Astrocyte (in vitro differentiated cells and primary cell): ENCODE data around the gene KIF3B. TPM values are rescaled to one million over a fixed set of nuclear protein-coding genes. Genes with fewer than 3 reads are reported as not detected.
"Not testable (repeated sequence)": the region's sequence is repeated elsewhere in the genome, so short reads cannot be mapped to it uniquely, and the experiment has no call there.

Experiments used
- DNase-seq: peaks from one replicate; pipeline ENCODE4 v3.0.0-alpha.2; 2010; ENCODE audit warnings: low read depth
- FAIRE-seq: peaks from 2 replicates; lab custom pipeline; 2011; peaks lifted over from hg19 to GRCh38; lab: Jason Lieb, UNC
- H2AFZ ChIP-seq: 2 replicates; pipeline ENCODE4 v1.6.0; 2012; ENCODE audit warnings: low read depth, low read length, inconsistent platforms
- H3K27ac ChIP-seq: 2 replicates; pipeline ENCODE4 v1.5.1; 2011; ENCODE audit warnings: low read depth, low read length, inconsistent platforms
- H3K27me3 ChIP-seq: 2 replicates; pipeline ENCODE4 v1.6.0; 2011; ENCODE audit warnings: low read length, inconsistent platforms; ENCODE audit not compliant: insufficient read depth
- H3K36me3 ChIP-seq: 2 replicates; pipeline ENCODE4 v1.5.1; 2011; ENCODE audit warnings: low read length, inconsistent platforms; ENCODE audit not compliant: insufficient read depth
- H3K4me1 ChIP-seq: 2 replicates; pipeline ENCODE4 v1.5.1; 2011; ENCODE audit warnings: low read length, inconsistent platforms; ENCODE audit not compliant: insufficient read depth
- H3K4me2 ChIP-seq: 2 replicates; pipeline ENCODE4 v1.6.0; 2012; ENCODE audit warnings: low read length, inconsistent platforms
- H3K4me3 ChIP-seq: 2 replicates; pipeline ENCODE4 v1.5.1; 2011; ENCODE audit warnings: low read depth, mild to moderate bottlenecking, low read length, inconsistent platforms; ENCODE audit not compliant: insufficient read depth
- H3K79me2 ChIP-seq: 2 replicates; pipeline ENCODE4 v1.6.0; 2012; ENCODE audit warnings: mild to moderate bottlenecking, low read length, inconsistent platforms; ENCODE audit not compliant: insufficient read depth
- H3K9ac ChIP-seq: 2 replicates; pipeline ENCODE4 v1.6.0; 2012; ENCODE audit warnings: mild to moderate bottlenecking, low read length, inconsistent platforms
- H3K9me3 ChIP-seq: 2 replicates; pipeline ENCODE4 v1.5.1; 2012; ENCODE audit warnings: low read depth, mild to moderate bottlenecking, low read length, inconsistent platforms; ENCODE audit not compliant: insufficient read depth
- H4K20me1 ChIP-seq: 2 replicates; pipeline ENCODE4 v1.6.0; 2012; ENCODE audit warnings: low read length, inconsistent platforms; ENCODE audit not compliant: insufficient read depth
- H3K27ac Mint-ChIP-seq: one replicate; pipeline ENCODE4 v1.8.0; 2021; ENCODE audit warnings: mild to moderate bottlenecking, mixed read lengths; ENCODE audit not compliant: unreplicated experiment
- H3K27me3 Mint-ChIP-seq: one replicate; pipeline ENCODE4 v1.8.0; 2021; ENCODE audit warnings: low read depth, mixed read lengths; ENCODE audit not compliant: unreplicated experiment
- H3K36me3 Mint-ChIP-seq: one replicate; pipeline ENCODE4 v1.8.0; 2021; ENCODE audit warnings: low read depth, mixed read lengths; ENCODE audit not compliant: unreplicated experiment
- H3K4me1 Mint-ChIP-seq: one replicate; pipeline ENCODE4 v1.8.0; 2021; ENCODE audit warnings: low read depth, mixed read lengths; ENCODE audit not compliant: unreplicated experiment
- H3K4me3 Mint-ChIP-seq: one replicate; pipeline ENCODE4 v1.8.0; 2021; ENCODE audit warnings: mild to moderate bottlenecking, moderate library complexity, mixed read lengths; ENCODE audit not compliant: unreplicated experiment
- H3K9me3 Mint-ChIP-seq: one replicate; pipeline ENCODE4 v1.8.0; 2021; ENCODE audit warnings: mild to moderate bottlenecking, mixed read lengths; ENCODE audit not compliant: unreplicated experiment
- CTCF ChIP-seq: IDR thresholded peaks from 2 replicates; pipeline ENCODE4 v1.5.1; 2011; ENCODE audit warnings: low read depth, mild to moderate bottlenecking, inconsistent platforms, low read length, moderate library complexity; ENCODE audit not compliant: insufficient read depth
- EZH2 ChIP-seq: IDR thresholded peaks from 2 replicates; pipeline ENCODE4 v1.6.1; 2012; ENCODE audit warnings: mild to moderate bottlenecking, low read length, inconsistent platforms; ENCODE audit not compliant: insufficient read depth
- total RNA-seq: library from RNA; stranded (reverse); gene quantifications from 2 replicates; pipeline ENCODE4 v1.2.1, GENCODE V29; 2021

Gene KIF3B
- total RNA-seq, 1 donor from 2014 or later, result 28.5 TPM

DNA sequence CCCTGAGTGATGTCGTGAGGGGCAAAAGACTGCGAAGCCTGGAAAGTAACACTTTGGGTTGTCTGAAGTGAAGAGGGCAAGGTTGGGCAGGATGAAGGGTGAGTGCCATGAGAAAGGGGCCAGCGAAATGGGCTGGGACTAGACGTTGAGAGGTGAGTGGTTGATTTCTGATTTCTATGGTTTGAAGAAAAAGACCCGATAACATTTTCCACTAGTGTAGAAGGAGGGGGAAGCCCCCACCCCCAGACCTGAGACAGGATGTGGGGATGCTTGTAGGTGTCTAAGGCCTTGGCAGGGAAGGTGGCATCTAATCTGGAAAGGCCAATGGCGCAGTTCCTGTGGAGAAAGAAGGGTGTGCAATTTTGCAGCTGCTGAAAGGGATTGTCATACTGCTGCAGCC is 25.3 kb upstream of the KIF3B start:
- Histone ChIP-seq H3K4me1 (peaks cover 5% of the 10 kb centered on the region), H3K4me2 (no peak overlapping the region), H4K20me1 (no peaks in the 10 kb centered on the region), H3K4me3 (no peak overlapping the region), H3K79me2 (no peaks in the 10 kb centered on the region), H3K27me3 (no peaks in the 10 kb centered on the region), H3K27ac (no peak overlapping the region), H3K36me3 (no peaks in the 10 kb centered on the region), H2AFZ (no peak overlapping the region), H3K9ac (no peak overlapping the region), H3K9me3 (no peaks in the 10 kb centered on the region)
- FAIRE-seq (no peak), DNase-seq (no peak)
- Mint-ChIP-seq H3K4me1 (peaks cover 4% of the 10 kb centered on the region), H3K4me3 (no peak overlapping the region), H3K9me3 (peaks cover 2% of the 10 kb centered on the region), H3K36me3 (peaks cover 4% of the 10 kb centered on the region), H3K27ac (no peak overlapping the region), H3K27me3 (peaks cover 4% of the 10 kb centered on the region)
- TF ChIP-seq CTCF, result no peak
- no peak for TF ChIP-seq EZH2

DNA sequence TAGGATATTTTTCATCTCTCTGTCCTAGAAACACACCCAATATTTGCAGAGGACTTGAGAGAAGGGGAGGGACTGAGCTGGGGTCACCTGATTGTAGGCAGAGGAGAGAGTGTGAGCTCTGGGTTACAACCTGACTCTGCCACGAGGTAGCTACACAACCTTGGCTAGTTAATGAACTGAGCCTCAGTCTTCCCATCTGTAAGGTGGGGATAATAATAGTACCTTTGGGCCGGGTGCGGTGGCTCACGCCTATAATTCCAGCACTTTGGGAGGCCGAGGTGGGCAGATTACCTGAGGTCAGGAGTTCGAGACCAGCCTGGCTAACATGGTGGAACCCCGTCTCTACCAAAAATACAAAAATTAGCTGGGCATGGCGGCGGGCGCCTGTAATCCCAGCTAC is 16.5 kb upstream of the KIF3B start:
- not testable (repeated sequence) for H3K4me3 Mint-ChIP-seq, H3K79me2 ChIP-seq

GRCh38 chr20:32261644-32262043 is 15.8 kb upstream of the KIF3B start:
- TF ChIP-seq CTCF (no peak), EZH2 (no peak)
- Mint-ChIP-seq H3K36me3 (no peaks in the 10 kb centered on the region), H3K27me3 (peaks cover 4% of the 10 kb centered on the region), H3K27ac (no peak overlapping the region), H3K4me1 (no peaks in the 10 kb centered on the region), H3K9me3 (no peaks in the 10 kb centered on the region), H3K4me3 (no peak overlapping the region)
- Histone ChIP-seq H2AFZ (no peak overlapping the region), H3K4me3 (no peak overlapping the region), H3K9me3 (no peaks in the 10 kb centered on the region), H3K27me3 (no peaks in the 10 kb centered on the region), H3K4me1 (no peaks in the 10 kb centered on the region), H3K4me2 (no peak overlapping the region), H3K9ac (no peak overlapping the region), H3K36me3 (no peaks in the 10 kb centered on the region), H4K20me1 (no peaks in the 10 kb centered on the region), H3K27ac (no peak overlapping the region), H3K79me2 (no peaks in the 10 kb centered on the region)
- no peak for FAIRE-seq
- DNase-seq, result no peak

More for the DNA sequence above, 16.5 kb upstream of the KIF3B start:
- H3K4me1 Mint-ChIP-seq, H3K36me3 Mint-ChIP-seq, H3K27me3 ChIP-seq, H3K9ac ChIP-seq, H3K4me1 ChIP-seq, H3K4me3 ChIP-seq, DNase-seq, H4K20me1 ChIP-seq, H3K4me2 ChIP-seq, H3K27ac Mint-ChIP-seq, H3K27ac ChIP-seq, FAIRE-seq, H3K9me3 ChIP-seq, H3K27me3 Mint-ChIP-seq, H3K9me3 Mint-ChIP-seq, H3K36me3 ChIP-seq, H2AFZ ChIP-seq: not testable (repeated sequence)
